Measurements from ENCODE around the gene SURF6.
A peak's percentile ranks its signal among the peaks of the same experiment; 100 is the strongest.
"Not testable (repeated sequence)": the region's sequence is repeated elsewhere in the genome, so short reads cannot be mapped to it uniquely, and the experiment has no call there.

SURF6 gene

DNA sequence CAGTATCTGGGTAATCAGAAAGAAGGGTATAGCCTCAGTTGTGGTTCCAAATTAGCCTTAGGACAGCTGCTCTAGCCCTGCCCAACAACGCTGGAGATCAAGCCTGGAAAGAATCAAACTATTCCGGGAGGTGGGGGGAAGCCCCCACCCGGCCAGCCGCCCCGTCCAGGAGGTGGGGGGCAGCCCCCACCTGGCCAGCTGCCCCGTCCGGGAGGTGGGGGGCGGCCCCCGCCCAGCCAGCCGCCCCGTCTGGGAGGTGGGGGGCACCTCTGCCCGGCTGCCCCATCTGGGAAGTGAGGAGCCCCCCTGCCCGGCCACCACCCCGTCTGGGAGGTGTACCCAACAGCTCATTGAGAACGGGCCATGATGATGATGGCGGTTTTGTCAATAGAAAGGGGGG lies 36.0 kb downstream of the SURF6 start:
- not testable (repeated sequence) for DNase-seq (ENCODE audit: low read depth, low spot score)

DNA sequence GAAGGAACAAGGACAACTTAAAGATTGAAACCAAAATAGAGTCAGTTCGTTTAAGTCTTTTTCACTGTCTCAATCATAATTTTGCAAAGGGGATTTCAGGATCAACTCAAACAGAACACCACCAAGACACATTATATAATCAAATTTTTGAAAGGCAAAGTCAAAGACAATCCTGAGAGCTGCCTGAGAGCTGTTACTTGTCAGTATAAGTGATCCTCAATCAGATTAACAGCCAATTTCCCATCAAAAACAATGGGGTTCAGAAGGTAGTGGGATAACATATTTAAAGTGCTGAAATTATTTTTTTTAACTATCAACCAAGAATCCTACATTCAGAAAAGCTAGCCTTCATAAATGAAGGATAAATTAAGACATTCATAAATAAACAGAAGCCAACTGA lies 41.7 kb downstream of the SURF6 start:
- no peak for DNase-seq (ENCODE audit: low read depth, low spot score)

DNA sequence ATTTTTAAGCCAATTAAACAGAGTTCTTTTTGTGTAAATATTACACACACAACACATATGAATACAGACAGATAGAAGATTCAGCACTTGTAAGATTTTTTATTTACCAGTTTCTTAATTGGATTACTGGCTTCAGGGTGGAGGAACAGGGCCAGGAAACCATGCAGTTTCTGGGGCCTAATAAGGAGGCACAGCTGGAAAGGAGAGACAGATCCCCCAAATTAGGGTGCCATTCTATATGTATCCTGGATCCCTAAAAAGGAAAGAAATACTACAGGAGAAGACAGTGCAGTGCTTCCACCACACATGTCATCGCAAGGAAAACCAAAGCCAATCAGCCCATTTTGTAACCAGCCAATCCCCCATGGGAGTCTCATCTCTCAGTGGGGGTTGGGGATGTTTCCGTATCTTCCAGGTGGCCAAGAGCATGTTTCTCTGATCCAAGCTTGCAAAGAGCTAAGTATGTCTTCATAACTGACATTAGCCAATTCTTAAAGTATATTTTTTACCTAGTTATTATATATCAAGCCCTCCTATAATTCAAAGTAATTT lies 45.2 kb downstream of the SURF6 start:
- DNase-seq (ENCODE audit: low read depth, low spot score): no peak

DNA sequence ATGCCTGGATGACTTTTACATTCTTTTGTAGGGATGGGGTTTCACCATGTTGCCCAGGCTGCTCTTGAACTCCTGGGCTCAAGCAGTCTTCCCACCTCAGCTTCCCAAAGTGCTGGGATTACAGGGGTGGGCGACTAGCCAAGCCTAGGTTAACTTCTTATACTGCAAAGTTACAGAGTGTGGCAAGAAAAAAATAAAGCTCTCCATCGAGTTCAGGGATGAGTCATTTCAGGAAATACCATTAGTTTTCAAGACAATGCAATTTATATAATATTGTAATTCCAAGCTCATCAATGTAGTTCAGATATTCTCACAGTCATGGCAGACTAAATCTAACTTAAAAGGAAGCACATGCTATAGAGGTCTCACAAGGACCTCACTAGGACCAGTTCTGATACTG lies 49.5 kb downstream of the SURF6 start:
- DNase-seq (ENCODE audit: low read depth, low spot score): no peak

DNA sequence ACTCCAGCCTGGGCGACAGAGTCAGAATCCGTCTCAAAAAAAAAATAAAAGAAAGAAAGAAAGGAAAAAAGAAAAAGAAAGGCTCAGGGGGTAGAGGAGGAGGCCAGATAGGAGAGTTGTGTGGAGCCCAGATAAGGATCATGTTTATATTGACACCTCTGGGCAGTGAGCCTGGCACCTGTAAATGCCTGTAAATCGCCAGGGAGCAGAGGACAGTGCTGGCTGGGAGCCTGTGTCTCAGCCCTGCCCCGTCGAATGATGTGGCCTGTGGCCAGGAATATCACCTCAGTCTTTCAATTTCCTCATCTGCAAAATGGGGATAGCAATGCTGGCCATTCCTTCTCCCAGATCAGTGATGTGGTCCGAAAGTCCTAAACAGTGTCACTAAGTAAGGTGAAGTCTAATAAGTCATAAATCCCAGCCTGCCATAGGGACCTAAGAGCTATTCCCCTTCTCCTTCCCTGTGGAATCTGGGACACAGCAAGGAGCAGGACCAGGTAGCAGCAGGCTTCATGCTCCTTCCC lies 50.7 kb downstream of the SURF6 start:
- DNase-seq (ENCODE audit: low read depth, low spot score): no peak

DNA sequence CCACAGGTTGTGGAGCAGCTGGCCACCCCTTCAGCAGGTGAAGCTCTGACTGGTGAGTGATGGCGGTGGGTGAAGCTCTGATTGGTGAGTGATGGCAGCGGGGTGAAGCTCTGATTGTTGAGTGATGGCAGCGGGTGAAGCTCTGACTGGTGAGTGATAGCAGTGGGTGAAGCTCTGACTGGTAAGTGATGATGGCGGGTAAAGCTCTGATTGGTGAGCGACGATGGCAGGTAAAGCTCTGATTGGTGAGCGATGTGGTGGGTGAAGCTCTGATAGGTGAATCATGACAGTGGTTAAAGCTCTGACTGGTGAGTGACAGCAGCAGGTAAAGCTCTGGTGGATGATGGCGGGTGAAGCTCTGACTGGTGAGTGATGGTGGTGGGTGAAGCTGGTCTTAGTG lies 51.6 kb downstream of the SURF6 start:
- DNase-seq (ENCODE audit: low read depth, low spot score): no peak

DNA sequence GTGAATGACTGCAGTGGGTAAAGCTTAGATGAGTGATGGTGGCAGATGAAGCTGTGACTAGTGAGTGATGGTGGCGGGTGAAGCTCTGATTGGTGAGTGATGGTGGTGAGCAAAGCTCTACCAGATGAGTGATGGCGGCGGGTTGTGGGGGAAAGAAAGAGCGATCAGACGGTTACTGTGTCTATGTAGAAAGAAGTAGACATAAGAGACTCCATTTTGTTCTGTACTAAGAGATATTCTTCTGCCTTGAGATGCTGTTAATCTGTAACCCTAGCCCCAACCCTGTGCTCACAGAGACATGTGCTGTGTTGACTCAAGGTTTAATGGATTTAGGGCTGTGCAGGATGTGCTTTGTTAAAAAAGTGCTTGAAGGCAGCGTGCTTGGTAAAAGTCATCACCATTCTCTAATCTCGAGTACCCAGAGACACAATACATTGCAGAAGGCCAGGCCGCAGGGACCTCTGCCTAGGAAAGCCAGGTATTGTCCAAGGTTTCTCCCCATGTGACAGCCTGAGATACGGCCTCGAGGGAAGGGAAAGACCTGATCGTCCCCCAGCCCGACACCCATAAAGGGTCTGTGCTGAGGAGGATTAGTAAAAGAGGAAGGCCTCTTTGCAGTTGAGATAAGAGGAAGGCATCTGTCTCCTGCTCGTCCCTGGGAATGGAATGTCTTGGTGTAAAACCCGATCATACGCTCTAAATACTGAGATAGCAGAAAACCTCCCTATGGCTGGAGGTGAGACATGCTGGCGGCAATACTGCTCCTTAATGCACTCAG lies 52.5 kb downstream of the SURF6 start:
- DNase-seq (ENCODE audit: low read depth, low spot score): peak; percentile 45

DNA sequence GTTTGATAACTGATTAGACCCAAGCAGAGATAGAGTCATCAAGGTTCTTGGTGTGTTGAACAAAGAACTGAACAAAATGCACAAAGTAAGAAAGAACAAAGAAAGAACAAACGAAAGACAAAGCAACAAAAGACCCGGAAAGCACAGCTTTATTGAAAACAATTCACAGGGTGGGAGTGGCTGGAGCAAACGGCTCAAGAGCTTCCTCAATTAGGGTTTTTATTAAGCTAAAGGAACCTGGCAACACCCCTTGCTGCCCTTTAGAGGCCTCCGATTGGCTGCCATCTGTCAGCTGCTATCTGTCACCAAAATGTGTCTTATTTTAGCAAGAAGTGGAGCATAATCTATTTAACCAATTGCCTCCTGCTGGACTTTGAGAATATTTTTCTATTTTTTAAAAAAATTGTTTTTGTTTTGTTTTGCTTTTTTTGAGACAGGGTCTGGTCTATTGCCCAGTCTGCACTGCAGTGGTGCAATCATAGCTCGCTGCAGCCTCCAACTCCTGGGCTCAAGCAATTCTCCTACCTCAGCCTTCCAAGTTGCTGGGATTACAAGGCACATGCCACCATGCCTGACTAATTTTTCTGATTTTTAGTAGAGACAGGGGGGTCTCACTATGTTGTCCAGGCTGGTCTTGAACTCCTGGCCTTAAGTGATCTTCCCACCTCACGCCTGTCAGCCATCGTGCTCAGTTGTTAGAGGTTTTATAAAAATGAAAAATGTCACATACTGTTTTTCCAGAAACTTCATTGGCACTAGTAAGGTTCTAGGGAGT lies 53.3 kb downstream of the SURF6 start:
- DNase-seq (ENCODE audit: low read depth, low spot score): no peak

DNA sequence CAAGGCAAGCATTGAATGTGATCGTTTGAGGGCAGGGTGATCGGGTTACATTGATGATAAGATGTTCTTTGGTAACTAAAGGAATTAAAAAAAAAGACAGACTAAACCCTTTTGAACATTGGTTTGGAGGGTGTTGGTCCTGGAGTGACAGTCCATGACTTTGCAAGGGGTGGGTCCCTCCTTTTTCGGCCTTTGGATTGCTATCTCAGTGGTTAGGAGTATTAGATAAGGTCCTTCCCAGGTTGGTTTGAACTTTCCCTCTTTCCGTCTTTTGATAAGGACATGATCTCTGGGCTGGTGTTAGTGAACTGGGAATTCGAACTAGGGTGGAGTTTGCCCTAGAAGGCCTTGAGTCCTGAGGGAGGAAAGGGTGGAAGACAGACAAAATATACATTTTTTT lies 55.6 kb downstream of the SURF6 start:
- no peak for DNase-seq (ENCODE audit: low read depth, low spot score)

Data from ELF-1 (cell line).